ENCODE results near the gene ZNF230. TPM values are rescaled to one million over a fixed set of nuclear protein-coding genes. Genes with fewer than 3 reads are reported as not detected.

Gene ZNF230
- 2.0 TPM for total RNA-seq

- DNase-seq (ENCODE audit: extremely low spot score in 2 of 2) = peak in 1 of 2 donors; percentile 92
- Histone ChIP-seq H3K36me3 (peaks cover 7 to 20% of the 10 kb centered on the region in 2 donors), H3K4me3 (peak within 1 kb of the TSS; percentile 74 to 84), H3K27ac (peak within 1 kb of the TSS; percentile 56), H3K9me3 (peaks cover 3% of the 10 kb centered on the region), H3K4me1 (peaks cover 19% of the 10 kb centered on the region), H3K27me3 (no peaks in the 10 kb centered on the region)
- intact Hi-C loops (cut with DNase I) = no loop called here
- TF ChIP-seq, protein P1, sequence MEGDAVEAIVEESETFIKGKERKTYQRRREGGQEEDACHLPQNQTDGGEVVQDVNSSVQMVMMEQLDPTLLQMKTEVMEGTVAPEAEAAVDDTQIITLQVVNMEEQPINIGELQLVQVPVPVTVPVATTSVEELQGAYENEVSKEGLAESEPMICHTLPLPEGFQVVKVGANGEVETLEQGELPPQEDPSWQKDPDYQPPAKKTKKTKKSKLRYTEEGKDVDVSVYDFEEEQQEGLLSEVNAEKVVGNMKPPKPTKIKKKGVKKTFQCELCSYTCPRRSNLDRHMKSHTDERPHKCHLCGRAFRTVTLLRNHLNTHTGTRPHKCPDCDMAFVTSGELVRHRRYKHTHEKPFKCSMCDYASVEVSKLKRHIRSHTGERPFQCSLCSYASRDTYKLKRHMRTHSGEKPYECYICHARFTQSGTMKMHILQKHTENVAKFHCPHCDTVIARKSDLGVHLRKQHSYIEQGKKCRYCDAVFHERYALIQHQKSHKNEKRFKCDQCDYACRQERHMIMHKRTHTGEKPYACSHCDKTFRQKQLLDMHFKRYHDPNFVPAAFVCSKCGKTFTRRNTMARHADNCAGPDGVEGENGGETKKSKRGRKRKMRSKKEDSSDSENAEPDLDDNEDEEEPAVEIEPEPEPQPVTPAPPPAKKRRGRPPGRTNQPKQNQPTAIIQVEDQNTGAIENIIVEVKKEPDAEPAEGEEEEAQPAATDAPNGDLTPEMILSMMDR (IDR thresholded peaks at IDR 0.05) = no peak
- peak; percentile 73 to 98 for TF ChIP-seq POLR2AphosphoS5 (IDR thresholded peaks at IDR 0.05; ENCODE audit: insufficient read depth in 1 of 2, low read depth in 1 of 2)
- TF ChIP-seq POLR2A (IDR thresholded peaks at IDR 0.05) = no peak
Measured at GRCh38 chr19:44002566-44003460, at the start of gene ZNF230. TSS of gene ZNF230 (plus strand) at chr19:44002957. CDS start at chr19:44007079, 4,122 bp downstream.

- TF ChIP-seq POLR2AphosphoS5 (IDR thresholded peaks at IDR 0.05; ENCODE audit: insufficient read depth in 1 of 2, low read depth in 1 of 2) (no peak), POLR2A (IDR thresholded peaks at IDR 0.05) (no peak)
- TF ChIP-seq, protein P1 (IDR thresholded peaks at IDR 0.05) = no peak
- intact Hi-C loops (cut with DNase I) = no loop called here
Measured at GRCh38 chr19:43956827-43957226, 45.9 kb upstream of the ZNF230 start.

GRCh38 chr19:43957891-43958290 lies 44.9 kb upstream of the ZNF230 start:
- Histone ChIP-seq H3K27ac (no peak overlapping the region), H3K36me3 (peaks cover 0 to 43% of the 10 kb centered on the region in 2 donors), H3K27me3 (no peaks in the 10 kb centered on the region), H3K4me1 (no peaks in the 10 kb centered on the region), H3K9me3 (peaks cover 40% of the 10 kb centered on the region), H3K4me3 (no peak overlapping the region)
- intact Hi-C loops (cut with DNase I) = no loop called here
- DNase-seq (ENCODE audit: extremely low spot score in 2 of 2) = no peak
- TF ChIP-seq POLR2AphosphoS5 (IDR thresholded peaks at IDR 0.05; ENCODE audit: insufficient read depth in 1 of 2, low read depth in 1 of 2) = no peak
- TF ChIP-seq, protein P1 (IDR thresholded peaks at IDR 0.05) = no peak
- no peak for TF ChIP-seq POLR2A (IDR thresholded peaks at IDR 0.05)

More at GRCh38 chr19:43956827-43957226, 45.9 kb upstream of the ZNF230 start:
- peaks cover 33% of the 10 kb centered on the region for H3K9me3 ChIP-seq
- no peaks in the 10 kb centered on the region for H3K27me3 ChIP-seq
- DNase-seq (ENCODE audit: extremely low spot score in 2 of 2) = no peak
- peaks cover 0 to 35% of the 10 kb centered on the region in 2 donors for H3K36me3 ChIP-seq
- no peak overlapping the region for H3K27ac ChIP-seq
- no peak overlapping the region for H3K4me3 ChIP-seq
- H3K4me1 ChIP-seq = no peaks in the 10 kb centered on the region

DNA sequence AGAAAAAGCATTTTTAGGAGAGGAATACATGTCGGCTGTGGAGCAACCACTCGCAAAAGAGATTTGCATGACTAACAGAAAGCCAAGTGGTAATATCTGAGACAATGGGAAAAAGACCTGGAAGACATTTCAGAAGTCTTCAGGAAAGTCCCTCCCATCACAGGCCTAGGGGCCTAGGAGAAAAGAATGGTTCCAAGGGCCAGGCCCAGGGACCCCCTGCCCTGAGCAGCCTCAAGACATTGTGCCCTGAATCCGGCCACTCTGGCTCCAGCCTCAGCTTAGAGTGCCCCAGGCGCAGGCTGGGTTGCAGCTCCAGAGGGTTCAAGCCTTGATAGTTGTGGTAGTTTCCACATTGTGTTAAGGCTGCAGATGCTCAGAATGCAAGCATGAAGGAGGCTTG lies 42.3 kb upstream of the ZNF230 start:
- no peak overlapping the region for H3K27ac ChIP-seq
- DNase-seq (ENCODE audit: extremely low spot score in 2 of 2) = no peak
- intact Hi-C loops (cut with DNase I) = no loop called here
- TF ChIP-seq, protein P1 (IDR thresholded peaks at IDR 0.05) = no peak
- TF ChIP-seq POLR2A (IDR thresholded peaks at IDR 0.05) (no peak), POLR2AphosphoS5 (IDR thresholded peaks at IDR 0.05; ENCODE audit: insufficient read depth in 1 of 2, low read depth in 1 of 2) (no peak)
- H3K4me3 ChIP-seq = no peak overlapping the region
- H3K36me3 ChIP-seq = peaks cover 7 to 56% of the 10 kb centered on the region in 2 donors
- H3K4me1 ChIP-seq = no peaks in the 10 kb centered on the region
- no peaks in the 10 kb centered on the region for H3K27me3 ChIP-seq
- peaks cover 42% of the 10 kb centered on the region for H3K9me3 ChIP-seq
